Thyroid gland (tissue), 4 donors: ENCODE data around the gene SLC8A2. TPM values are rescaled to one million over a fixed set of nuclear protein-coding genes. Genes with fewer than 3 reads are reported as not detected.

Source experiments
- DNase-seq, 2 donors: peaks; one replicate each; pipeline ENCODE4 v3.0.0-alpha.2; 2019
- H3K27ac ChIP-seq, 3 donors: fragments of 200-600 bp; sonication (generic); 1 replicate in 2 of 3; 2 replicates in 1 of 3; pipeline ENCODE4 v1.5.1; 2016 to 2019; ENCODE audit warnings: mild to moderate bottlenecking in 1 of 3, moderate library complexity in 1 of 3
- H3K27me3 ChIP-seq: fragments of 200-600 bp; sonication (generic); one replicate; pipeline ENCODE4 v1.5.1; 2019
- H3K36me3 ChIP-seq, 2 donors: fragments of 200-600 bp; sonication (generic); one replicate each; pipeline ENCODE4 v1.5.1; 2016 to 2019
- H3K4me1 ChIP-seq, 2 donors: fragments of 200-600 bp; sonication (generic); one replicate each; pipeline ENCODE4 v1.5.1; 2017 to 2019
- H3K4me3 ChIP-seq, 3 donors: fragments of 200-600 bp; sonication (generic); replicated peaks in 1 of 3; 1 replicate in 2 of 3; 2 replicates in 1 of 3; pipeline ENCODE4 v1.5.1; 2016; ENCODE audit warnings: mild to moderate bottlenecking in 1 of 3
- H3K9me3 ChIP-seq: fragments of 200-600 bp; sonication (generic); one replicate; pipeline ENCODE4 v1.5.1; 2017
- POLR2A ChIP-seq, 2 donors: fragments of 450-650 bp; IDR thresholded peaks; one replicate each; pipeline ENCODE4 v1.6.1; 2017; ENCODE audit warnings: antibody characterized with exemption in 2 of 2, mild to moderate bottlenecking in 2 of 2, moderate library complexity in 1 of 2
- WGBS, 2 donors: methylation state at CpG; one replicate each; pipeline ENCODE4 v1.1.5; 2017; 5-methylcytosine and 5-hydroxymethylcytosine counted together
- intact Hi-C: fragments of 100-400 bp; cut with DNase I; formaldehyde crosslinking; loops from one replicate; pipeline ENCODE4 v1.15.1; 2023
- total RNA-seq, 4 donors: library from RNA; depleted of rRNA; stranded (reverse); fragments of >200 nt; gene quantifications; one replicate each; pipeline ENCODE4 v1.2.3, GENCODE V29; 2016
- TF ChIP-seq, protein P1 (sequence below), 6 experiments: fragments of 200-600 bp in 3 of 6; fragments of 450-650 bp in 3 of 6; sonication (generic) in 3 of 6; IDR thresholded peaks; one replicate each; pipeline ENCODE4 v1.5.1; 2016 to 2019; ENCODE audit warnings: antibody characterized with exemption in 6 of 6, mild to moderate bottlenecking in 2 of 6, inconsistent platforms in 1 of 6, moderate library complexity in 1 of 6

SLC8A2 gene
- total RNA-seq, 4 donors from 2014 or later, result 0.29 to 0.59 TPM; not detected in 2

GRCh38 chr19:47433121-47433520 is 38.6 kb downstream of the SLC8A2 start:
- intact Hi-C loops, result loop anchor here (10.0 kb wide), 1 partner anchor 82 kb away; the partner anchor contains the start of gene NAPA
- WGBS, 2 donors, result 45 to 47% methylated on average over 1 of the region's 1 CpG
- peaks cover 20% of the 10 kb centered on the region for H3K27me3 ChIP-seq

DNA sequence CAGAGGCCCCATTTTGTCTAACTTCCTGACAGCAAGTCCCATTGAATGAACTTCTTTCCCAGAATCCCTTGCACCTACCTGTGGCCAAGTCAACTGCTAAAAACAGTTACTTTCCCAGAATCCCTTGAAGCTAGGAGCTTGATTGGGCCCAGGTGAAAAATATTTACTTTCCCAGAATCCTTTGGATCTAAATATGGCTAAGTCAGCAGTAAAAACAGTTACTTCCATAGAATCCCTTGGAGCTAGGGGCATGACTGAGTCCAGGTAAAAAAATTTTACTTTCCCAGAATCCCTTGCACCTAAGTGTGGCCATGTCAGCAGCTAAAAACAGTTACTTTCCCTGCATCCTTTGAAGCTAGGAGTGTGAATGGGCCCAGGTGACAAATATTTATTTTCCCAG is 39.2 kb downstream of the SLC8A2 start:
- Histone ChIP-seq H3K36me3 (no peaks in the 10 kb centered on the region), H3K27me3 (peaks cover 20% of the 10 kb centered on the region), H3K9me3 (no peaks in the 10 kb centered on the region), H3K4me1 (peaks cover 9 to 19% of the 10 kb centered on the region in 2 donors), H3K27ac (no peak overlapping the region), H3K4me3 (no peak overlapping the region)
- intact Hi-C loops, result loop anchor here (10.0 kb wide), 1 partner anchor 82 kb away; the partner anchor contains the start of gene NAPA
- TF ChIP-seq, protein P1, sequence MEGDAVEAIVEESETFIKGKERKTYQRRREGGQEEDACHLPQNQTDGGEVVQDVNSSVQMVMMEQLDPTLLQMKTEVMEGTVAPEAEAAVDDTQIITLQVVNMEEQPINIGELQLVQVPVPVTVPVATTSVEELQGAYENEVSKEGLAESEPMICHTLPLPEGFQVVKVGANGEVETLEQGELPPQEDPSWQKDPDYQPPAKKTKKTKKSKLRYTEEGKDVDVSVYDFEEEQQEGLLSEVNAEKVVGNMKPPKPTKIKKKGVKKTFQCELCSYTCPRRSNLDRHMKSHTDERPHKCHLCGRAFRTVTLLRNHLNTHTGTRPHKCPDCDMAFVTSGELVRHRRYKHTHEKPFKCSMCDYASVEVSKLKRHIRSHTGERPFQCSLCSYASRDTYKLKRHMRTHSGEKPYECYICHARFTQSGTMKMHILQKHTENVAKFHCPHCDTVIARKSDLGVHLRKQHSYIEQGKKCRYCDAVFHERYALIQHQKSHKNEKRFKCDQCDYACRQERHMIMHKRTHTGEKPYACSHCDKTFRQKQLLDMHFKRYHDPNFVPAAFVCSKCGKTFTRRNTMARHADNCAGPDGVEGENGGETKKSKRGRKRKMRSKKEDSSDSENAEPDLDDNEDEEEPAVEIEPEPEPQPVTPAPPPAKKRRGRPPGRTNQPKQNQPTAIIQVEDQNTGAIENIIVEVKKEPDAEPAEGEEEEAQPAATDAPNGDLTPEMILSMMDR (IDR thresholded peaks at IDR 0.05), result no peak
- TF ChIP-seq POLR2A (IDR thresholded peaks at IDR 0.05), result no peak
- DNase-seq, result no peak

More at GRCh38 chr19:47433121-47433520, 38.6 kb downstream of the SLC8A2 start:
- Histone ChIP-seq H3K9me3 (no peaks in the 10 kb centered on the region), H3K27ac (no peak overlapping the region), H3K4me1 (peaks cover 9 to 17% of the 10 kb centered on the region in 2 donors), H3K36me3 (no peaks in the 10 kb centered on the region), H3K4me3 (no peak overlapping the region)
- DNase-seq, result no peak
- TF ChIP-seq, protein P1 (IDR thresholded peaks at IDR 0.05), result no peak
- no peak for TF ChIP-seq POLR2A (IDR thresholded peaks at IDR 0.05)

DNA sequence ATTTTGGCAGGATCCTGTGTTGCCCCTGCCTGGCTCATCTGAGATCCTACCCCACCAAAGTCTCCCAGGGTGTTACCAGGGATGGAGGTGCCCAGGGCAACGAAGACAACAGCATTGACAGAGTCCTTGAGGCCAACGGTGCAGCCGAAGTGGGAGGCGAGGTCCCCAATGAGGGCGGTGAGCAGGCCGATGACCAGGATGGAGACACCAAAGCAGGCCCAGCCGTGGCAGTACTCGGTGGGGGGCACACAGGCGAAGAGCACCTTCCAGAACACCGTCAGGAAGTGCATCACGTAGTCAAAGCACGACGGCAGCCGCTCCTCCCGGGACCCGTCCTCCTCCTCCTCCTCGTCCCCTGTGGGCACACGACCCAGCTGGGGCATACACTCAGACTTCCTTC is 39.6 kb downstream of the SLC8A2 start:
- TF ChIP-seq, protein P1 (IDR thresholded peaks at IDR 0.05), result no peak
- TF ChIP-seq POLR2A (IDR thresholded peaks at IDR 0.05), result no peak
- WGBS, 2 donors, result 78 to 83% methylated on average over 18 of the region's 18 CpGs
- Histone ChIP-seq H3K36me3 (no peaks in the 10 kb centered on the region), H3K27ac (no peak overlapping the region), H3K4me1 (peaks cover 9 to 19% of the 10 kb centered on the region in 2 donors), H3K4me3 (no peak overlapping the region), H3K9me3 (no peaks in the 10 kb centered on the region), H3K27me3 (peaks cover 20% of the 10 kb centered on the region)
- intact Hi-C loops, result loop anchor here (10.0 kb wide), 1 partner anchor 83 kb away; the partner anchor contains the start of gene NAPA
- DNase-seq, result no peak

DNA sequence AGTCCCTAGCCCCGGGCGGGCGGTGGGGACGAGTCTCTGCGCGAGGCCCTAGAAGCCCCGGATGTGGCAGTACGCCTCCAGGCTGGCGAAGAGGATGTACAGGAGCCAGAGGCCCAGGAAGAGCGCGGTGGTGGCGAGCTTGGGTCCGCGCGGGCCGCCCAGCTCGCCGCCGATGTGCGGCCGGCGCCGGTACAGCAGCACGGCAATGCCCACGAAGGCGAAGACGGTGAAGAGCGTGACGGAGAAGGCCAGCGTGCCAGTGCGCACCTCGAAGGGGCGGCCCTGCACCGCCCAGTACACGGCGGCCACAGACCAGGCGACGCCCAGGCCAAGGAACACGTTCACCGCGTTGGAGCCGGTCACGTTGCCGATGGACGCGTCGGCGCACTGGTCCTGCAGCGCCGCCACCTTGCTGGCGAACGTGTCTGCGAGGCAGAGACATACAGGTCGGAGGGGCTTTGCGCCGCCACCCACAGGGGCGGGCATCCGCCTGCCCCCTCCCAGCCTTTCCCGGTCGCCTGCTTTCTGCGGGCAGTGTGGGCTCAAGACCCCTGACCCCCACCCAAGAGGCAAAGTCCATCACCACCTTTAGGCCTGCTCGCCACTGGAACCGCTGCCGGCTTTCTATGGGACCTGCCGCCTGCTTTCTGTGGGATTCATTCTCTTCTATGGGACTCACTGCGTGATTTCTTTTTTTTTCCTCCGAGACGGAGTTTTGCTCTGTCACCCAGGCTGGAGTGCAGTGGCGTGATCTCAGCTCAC is 41.5 kb downstream of the SLC8A2 start:
- Histone ChIP-seq H3K4me1 (peaks cover 9 to 19% of the 10 kb centered on the region in 2 donors), H3K36me3 (no peaks in the 10 kb centered on the region), H3K4me3 (no peak overlapping the region), H3K27me3 (peaks cover 20% of the 10 kb centered on the region), H3K27ac (no peak overlapping the region), H3K9me3 (no peaks in the 10 kb centered on the region)
- intact Hi-C loops, result loop anchor here (10.0 kb wide), 1 partner anchor 85 kb away; the partner anchor contains the start of gene NAPA
- WGBS, 2 donors, result 7 to 26% methylated on average over 11 to 60 of the region's 69 CpGs
- TF ChIP-seq POLR2A (IDR thresholded peaks at IDR 0.05), result no peak
- TF ChIP-seq, protein P1 (IDR thresholded peaks at IDR 0.05), result peak in 4 of 6 experiments; percentile 13 to 31 (median 20)
- peak; percentile 53 for DNase-seq
